ENCODE measurements around the gene AZGP1. TPM values are rescaled to one million over a fixed set of nuclear protein-coding genes. Genes with fewer than 3 reads are reported as not detected.
A peak's percentile ranks its signal among the peaks of the same experiment; 100 is the strongest.
"Not testable (repeated sequence)": the region's sequence is repeated elsewhere in the genome, so short reads cannot be mapped to it uniquely, and the experiment has no call there.

Gene AZGP1
- total RNA-seq (2014; rRNA removed; shearing (Covaris generic)), result 1.1 TPM in 1 of 2 replicates, not detected in the other

DNA sequence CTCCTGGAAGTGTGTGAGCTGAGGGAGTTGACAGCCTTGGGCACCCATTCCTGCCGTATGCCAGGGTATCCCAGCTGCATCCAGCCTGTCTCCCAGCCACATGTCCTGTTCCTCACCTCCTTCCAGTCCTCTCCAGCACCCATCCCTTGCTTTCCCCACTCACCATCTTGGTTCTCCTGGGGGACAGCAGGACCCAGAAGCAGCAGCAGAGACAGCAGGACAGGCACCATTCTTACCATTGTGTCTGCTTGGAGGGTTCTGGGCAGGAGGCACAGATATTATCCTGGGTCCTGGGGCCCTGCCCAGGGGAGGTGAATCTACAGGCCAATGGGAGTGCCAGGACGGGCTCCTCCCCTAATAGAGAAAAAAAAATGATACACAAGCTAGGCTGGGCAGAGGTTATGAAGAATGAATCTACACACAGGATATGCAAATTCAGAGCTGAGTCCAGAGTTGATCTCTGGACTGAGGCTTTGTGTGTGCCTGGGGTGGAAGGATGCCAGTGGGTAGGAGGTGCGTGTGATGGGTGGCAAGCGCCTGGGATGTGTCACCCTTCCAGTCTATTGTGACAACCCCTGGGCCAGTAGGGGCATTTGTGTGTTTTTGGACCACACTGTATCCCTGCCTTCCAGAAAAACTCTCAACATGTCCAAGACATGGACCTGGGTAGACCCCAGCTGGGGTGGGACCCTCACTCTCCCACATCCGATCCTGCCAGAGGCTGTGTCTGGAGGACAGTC is at the start of gene AZGP1:
Gene AZGP1 (minus strand): TSS at position 250 of the 740 bp plus-strand sequence. CDS start 11 bp downstream, at position 239.
- in situ Hi-C loops (cut with HindIII; ENCODE audit: low sequenced_read_pairs), result no loop called here
- DNase-seq (ENCODE audit: low spot score), result no peak

DNA sequence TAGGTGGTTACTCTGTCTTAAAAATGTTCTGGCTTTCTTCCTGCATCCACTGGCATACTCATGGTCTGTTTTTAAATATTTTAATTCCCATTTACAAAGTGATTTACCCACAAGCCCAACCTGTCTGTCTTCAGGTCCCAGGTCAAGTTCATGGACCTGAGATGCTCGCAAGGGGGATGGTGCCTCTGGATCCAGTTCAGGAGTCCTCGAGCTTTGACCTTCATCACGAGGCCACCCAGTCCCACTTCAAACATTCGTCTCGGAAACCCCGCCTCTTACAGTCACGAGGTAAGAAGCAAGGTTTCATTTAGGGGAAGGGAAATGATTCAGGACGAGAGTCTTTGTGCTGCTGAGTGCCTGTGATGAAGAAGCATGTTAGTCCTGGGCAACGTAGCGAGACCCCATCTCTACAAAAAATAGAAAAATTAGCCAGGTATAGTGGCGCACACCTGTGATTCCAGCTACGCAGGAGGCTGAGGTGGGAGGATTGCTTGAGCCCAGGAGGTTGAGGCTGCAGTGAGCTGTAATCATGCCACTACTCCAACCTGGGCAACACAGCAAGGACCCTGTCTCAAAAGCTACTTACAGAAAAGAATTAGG is 48.3 kb upstream of the AZGP1 start:
- no peak for DNase-seq (ENCODE audit: low spot score)

GRCh38 chr7:100023526-100023925 is 47.7 kb upstream of the AZGP1 start:
- in situ Hi-C loops (cut with HindIII; ENCODE audit: low sequenced_read_pairs), result no loop called here
- DNase-seq (ENCODE audit: low spot score), result no peak

More for the DNA sequence above, 48.3 kb upstream of the AZGP1 start:
- in situ Hi-C loops (cut with HindIII; ENCODE audit: low sequenced_read_pairs), result no loop called here

GRCh38 chr7:100022621-100023020 is 46.8 kb upstream of the AZGP1 start:
- in situ Hi-C loops (cut with HindIII; ENCODE audit: low sequenced_read_pairs), result no loop called here
- DNase-seq (ENCODE audit: low spot score), result no peak

GRCh38 chr7:100021297-100021696 is 45.5 kb upstream of the AZGP1 start:
- no peak for DNase-seq (ENCODE audit: low spot score)
- in situ Hi-C loops (cut with HindIII; ENCODE audit: low sequenced_read_pairs), result no loop called here

GRCh38 chr7:100019908-100020307 is 44.1 kb upstream of the AZGP1 start:
- no peak for DNase-seq (ENCODE audit: low spot score)
- in situ Hi-C loops (cut with HindIII; ENCODE audit: low sequenced_read_pairs), result no loop called here

- in situ Hi-C loops (cut with HindIII; ENCODE audit: low sequenced_read_pairs), result no loop called here
- DNase-seq (ENCODE audit: low spot score), result no peak
Measured at GRCh38 chr7:100017875-100018274, 42.0 kb upstream of the AZGP1 start.

DNA sequence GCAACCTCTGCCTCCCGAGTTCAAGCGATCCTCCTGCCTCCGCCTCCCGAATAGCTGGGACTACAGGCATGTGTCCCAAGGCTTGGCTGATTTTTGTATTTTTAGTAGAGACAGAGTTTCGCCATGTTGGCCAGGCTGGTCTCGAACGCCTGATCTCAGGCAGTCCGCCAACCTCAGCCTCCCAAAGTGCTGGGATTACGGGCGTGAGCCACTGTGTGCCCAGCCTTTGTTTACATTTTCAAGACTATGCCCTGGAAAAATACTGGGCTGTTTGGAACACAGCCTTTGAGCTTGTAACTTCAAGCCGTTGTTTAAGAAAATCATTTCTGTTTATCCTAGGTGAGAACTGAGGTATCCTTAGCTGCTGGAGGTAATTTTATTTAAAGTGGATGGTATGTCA is 41.5 kb upstream of the AZGP1 start:
- no peak for DNase-seq (ENCODE audit: low spot score)
- in situ Hi-C loops (cut with HindIII; ENCODE audit: low sequenced_read_pairs), result no loop called here

DNA sequence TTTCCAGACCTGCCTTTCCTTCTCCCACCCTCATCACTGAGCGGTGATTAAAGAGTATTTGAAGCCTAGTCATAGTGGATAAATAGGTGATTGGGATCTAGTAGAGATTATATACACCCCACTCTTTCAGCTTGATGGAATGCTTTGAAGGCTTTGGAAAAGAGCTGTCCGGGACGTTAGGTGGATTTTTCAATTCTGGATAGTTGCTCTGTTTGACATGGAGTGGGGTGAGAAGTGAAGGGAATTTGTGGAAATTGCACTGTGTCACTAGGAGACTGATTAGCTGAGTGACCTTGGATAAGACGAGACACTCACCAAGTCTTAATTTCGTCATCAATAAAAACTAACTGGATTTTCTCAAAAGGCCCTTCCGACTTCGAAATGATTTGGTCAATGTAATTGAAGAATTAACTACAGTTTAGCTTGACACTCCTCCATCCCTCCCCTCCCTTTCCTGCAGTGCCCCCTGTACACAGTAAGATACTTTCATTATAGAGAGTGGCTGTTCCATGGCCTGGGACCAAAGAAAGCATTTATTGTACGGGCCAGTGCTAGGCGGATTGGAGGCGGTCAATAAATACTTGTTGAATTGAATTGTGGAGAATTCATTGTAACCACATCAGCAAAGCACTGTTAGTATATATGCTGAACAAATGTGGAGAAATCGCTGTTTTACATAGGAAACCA is 40.5 kb upstream of the AZGP1 start:
- DNase-seq (ENCODE audit: low spot score), result peak; percentile 6
- in situ Hi-C loops (cut with HindIII; ENCODE audit: low sequenced_read_pairs), result no loop called here

DNA sequence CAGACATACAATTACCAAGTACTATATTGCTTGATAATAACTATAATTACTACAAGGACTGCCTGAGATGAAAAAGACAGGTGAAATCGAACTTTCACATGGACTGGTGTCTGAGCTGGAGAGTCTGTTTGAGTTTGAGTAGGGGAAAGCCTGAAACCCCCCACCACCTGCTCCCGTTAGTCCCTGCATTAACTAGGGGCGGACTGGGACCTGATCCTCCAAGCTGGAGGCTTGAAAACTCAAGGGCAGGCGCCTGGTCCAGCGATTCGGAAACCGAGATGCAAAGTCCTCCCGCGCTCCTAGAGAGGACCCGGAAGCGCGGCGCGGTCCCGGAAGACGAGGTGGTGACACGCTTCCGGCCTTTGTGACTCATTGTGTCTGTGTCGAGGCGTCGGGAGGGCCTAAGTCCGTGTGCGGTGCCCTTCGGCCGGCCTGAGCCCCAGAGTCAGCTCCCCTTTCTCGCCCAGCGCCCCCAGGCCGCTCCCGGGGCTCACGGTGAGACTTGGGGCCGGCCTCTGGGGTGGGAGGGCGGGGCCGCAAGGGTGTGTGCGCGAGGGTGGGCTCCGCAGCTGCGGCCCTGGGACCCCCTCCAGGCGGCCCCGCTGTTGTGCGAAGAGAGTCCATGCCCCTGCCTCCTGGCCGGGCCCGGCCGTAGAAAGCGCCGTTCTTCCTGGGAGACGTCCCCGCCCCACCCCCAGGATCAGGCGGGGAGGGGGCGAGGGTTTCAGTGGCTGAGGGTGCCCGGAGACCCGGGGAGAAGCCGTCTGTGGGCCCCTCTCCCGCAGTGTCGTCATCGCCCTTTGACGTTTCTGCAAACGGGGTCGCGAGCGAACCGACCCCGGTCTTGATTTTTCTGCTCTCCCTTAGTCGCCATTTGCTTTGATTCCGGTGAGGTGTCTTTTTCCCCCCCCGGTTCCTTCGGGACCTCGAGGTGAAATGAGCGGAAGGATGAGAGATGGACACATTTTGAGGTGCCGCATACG is 39.7 kb upstream of the AZGP1 start, which contains the start of gene ZKSCAN1:
Gene ZKSCAN1 (plus strand): TSS at position 365 of the 983 bp plus-strand sequence. CDS start 7,911 bp downstream, outside the sequence.
- peak; percentile 94 for DNase-seq (ENCODE audit: low spot score)
- in situ Hi-C loops (cut with HindIII; ENCODE audit: low sequenced_read_pairs), result no loop called here

DNA sequence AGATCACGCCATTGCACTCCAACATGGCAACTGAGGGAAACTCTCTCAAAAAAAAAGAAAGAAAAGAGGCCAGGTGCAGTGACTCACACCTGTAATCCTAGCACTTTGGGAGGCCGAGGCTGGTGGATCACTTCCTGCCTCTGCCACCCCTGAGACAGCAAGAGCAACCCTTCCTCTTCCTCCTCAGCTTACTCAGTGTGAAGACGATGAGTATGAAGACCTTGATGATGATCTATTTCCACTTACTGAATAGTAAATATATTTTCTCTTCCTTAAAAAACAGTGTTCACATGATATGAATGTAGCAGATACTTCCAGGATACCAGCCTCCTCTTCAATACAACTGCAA is 37.5 kb upstream of the AZGP1 start:
- in situ Hi-C loops (cut with HindIII; ENCODE audit: low sequenced_read_pairs), result no loop called here
- no peak for DNase-seq (ENCODE audit: low spot score)

GRCh38 chr7:100012385-100013327 is 36.8 kb upstream of the AZGP1 start:
- in situ Hi-C loops (cut with HindIII; ENCODE audit: low sequenced_read_pairs), result not testable (repeated sequence)

GRCh38 chr7:100011516-100011915 is 35.7 kb upstream of the AZGP1 start:
- in situ Hi-C loops (cut with HindIII; ENCODE audit: low sequenced_read_pairs), result no loop called here
- no peak for DNase-seq (ENCODE audit: low spot score)

More at GRCh38 chr7:100012385-100013327, 36.8 kb upstream of the AZGP1 start:
- DNase-seq (ENCODE audit: low spot score), result not testable (repeated sequence)

GRCh38 chr7:100010901-100011300 is 35.1 kb upstream of the AZGP1 start:
- in situ Hi-C loops (cut with HindIII; ENCODE audit: low sequenced_read_pairs), result no loop called here
- no peak for DNase-seq (ENCODE audit: low spot score)

DNA sequence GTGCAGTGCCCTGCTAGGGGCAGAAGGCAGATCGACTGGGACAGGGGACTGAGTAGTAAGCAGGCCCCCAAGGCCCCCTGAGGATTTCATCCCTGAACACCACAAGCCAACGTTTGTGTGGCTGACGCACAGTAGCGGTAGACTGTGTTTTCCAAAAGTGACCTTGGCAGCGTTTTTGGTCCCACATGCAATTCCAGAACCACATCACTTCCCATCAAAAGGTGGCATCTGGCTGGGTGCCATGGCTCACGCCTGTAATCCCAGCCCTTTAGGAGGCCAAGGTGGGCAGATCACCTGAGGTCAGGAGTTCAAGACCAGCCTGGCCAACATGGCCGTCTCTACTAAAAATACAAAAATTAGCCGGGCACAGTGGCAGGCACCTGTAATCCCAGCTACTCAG is 34.1 kb upstream of the AZGP1 start:
- in situ Hi-C loops (cut with HindIII; ENCODE audit: low sequenced_read_pairs), result not testable (repeated sequence)

GRCh38 chr7:100008525-100008924 is 32.7 kb upstream of the AZGP1 start:
- in situ Hi-C loops (cut with HindIII; ENCODE audit: low sequenced_read_pairs), result no loop called here
- no peak for DNase-seq (ENCODE audit: low spot score)

More for the DNA sequence above, 34.1 kb upstream of the AZGP1 start:
- not testable (repeated sequence) for DNase-seq (ENCODE audit: low spot score)

DNA sequence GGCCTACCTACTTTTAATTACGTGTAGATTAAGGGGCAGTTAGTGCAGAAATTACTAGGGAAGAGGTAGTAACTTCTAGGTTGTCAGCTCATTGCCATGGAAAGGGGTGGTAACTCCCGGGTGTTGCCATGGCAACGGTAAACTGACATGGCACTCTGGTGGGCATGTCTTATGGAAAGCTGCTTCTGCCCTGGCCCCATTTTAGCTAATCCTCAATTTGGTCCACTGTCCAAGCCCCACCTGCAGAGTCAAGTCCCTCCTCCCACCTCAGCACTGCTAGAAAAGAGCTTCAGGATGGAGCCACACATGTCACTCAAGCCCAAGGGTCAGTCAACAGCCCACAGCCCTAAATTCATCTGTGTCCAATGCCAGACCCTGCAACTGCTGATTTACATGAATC is 32.1 kb upstream of the AZGP1 start:
- in situ Hi-C loops (cut with HindIII; ENCODE audit: low sequenced_read_pairs), result no loop called here
- no peak for DNase-seq (ENCODE audit: low spot score)

Measured in G401 (cell line).